ENCODE measurements around the gene ONECUT2.

GRCh38 chr18:57469884-57470283, 34.7 kb downstream of the ONECUT2 start:
- no peak for TF ChIP-seq CTCF (conservative IDR thresholded peaks at IDR 0.05; ENCODE audit: low read depth, low read length)
- TF ChIP-seq EZH2 (IDR thresholded peaks at IDR 0.05; ENCODE audit: borderline replicate concordance, low read depth, low read length, poor library complexity, severe bottlenecking), result no peak
